Activated naive CD8-positive, alpha-beta T cell treated with anti-CD3 and anti-CD28 coated beads for 36 hours (primary cell): Measurements from ENCODE around the gene ATP6V1G3. TPM values are rescaled to one million over a fixed set of nuclear protein-coding genes. Genes with fewer than 3 reads are reported as not detected.
"Not testable (repeated sequence)": the region's sequence is repeated elsewhere in the genome, so short reads cannot be mapped to it uniquely, and the experiment has no call there.

Experiments used
- DNase-seq: peaks from one replicate; pipeline ENCODE4 v3.0.0; 2021
- H3K27ac Mint-ChIP-seq: one replicate; pipeline ENCODE4 v1.8.0; 2022; ENCODE audit warnings: mild to moderate bottlenecking, moderate library complexity, mixed read lengths
- H3K27me3 Mint-ChIP-seq: one replicate; pipeline ENCODE4 v1.8.0; 2022; ENCODE audit warnings: mild to moderate bottlenecking, mixed read lengths
- H3K36me3 Mint-ChIP-seq: one replicate; pipeline ENCODE4 v1.8.0; 2021; ENCODE audit warnings: mild to moderate bottlenecking, mixed read lengths
- H3K4me1 Mint-ChIP-seq: one replicate; pipeline ENCODE4 v1.8.0; 2021; ENCODE audit warnings: mixed read lengths
- H3K4me3 Mint-ChIP-seq: one replicate; pipeline ENCODE4 v1.8.0; 2022; ENCODE audit warnings: mild to moderate bottlenecking, moderate library complexity, mixed read lengths
- H3K9me3 Mint-ChIP-seq: one replicate; pipeline ENCODE4 v1.8.0; 2022; ENCODE audit warnings: mixed read lengths
- total RNA-seq, 2 experiments: library from RNA; stranded (reverse); gene quantifications; one replicate each; pipeline ENCODE4 v1.2.3, GENCODE V29; 2021

Gene ATP6V1G3, protein sequence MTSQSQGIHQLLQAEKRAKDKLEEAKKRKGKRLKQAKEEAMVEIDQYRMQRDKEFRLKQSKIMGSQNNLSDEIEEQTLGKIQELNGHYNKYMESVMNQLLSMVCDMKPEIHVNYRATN
- not detected for total RNA-seq

DNA sequence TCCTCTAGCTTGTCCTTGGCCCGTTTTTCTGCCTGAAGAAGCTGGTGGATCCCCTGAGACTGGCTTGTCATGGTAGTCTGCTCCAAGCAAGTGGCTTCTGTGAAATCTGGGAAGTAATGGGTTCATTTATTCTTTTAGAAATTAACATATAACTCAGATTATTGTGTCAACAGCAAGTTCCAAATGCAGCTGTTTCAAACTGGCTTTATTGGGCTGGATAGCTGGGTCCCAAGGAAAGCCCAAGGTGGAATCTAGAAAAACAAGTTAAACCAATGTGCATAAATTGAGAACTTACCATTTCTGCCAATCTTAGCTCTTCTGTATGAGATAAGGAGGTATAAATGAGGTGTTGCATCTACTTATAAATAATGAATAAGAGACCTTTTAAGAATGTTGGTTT is at the start of gene ATP6V1G3:
Gene ATP6V1G3 (minus strand): TSS at position 101 of the 400 bp plus-strand sequence. CDS start 30 bp downstream, at position 71.
- H3K4me1 Mint-ChIP-seq = peaks cover 68% of the 10 kb centered on the region
- H3K27me3 Mint-ChIP-seq = no peaks in the 10 kb centered on the region
- peak within 1 kb of the TSS; percentile 90 for H3K27ac Mint-ChIP-seq
- peaks cover 6% of the 10 kb centered on the region for H3K36me3 Mint-ChIP-seq
- no peak for DNase-seq
- H3K4me3 Mint-ChIP-seq = no peak within 1 kb of the TSS
- H3K9me3 Mint-ChIP-seq = peaks cover 7% of the 10 kb centered on the region

DNA sequence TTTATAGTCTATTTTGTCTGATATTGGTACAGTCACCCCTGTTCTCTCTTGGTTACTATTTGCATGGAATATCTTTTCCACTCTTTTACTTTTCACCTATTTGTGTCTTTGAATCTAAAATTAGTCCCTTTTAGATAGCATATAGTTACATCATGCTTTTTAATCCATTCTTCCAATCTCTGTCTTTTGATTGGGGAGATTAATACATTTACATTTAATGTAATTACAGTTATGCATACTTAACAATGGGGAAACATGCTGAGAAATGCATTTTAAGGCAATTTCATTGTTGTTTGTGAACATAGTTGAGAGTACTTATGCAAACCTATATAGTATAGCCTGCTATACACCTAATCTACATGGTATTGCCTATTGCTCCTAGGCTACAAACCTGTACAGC is 48.4 kb upstream of the ATP6V1G3 start:
- Mint-ChIP-seq H3K4me1 (peaks cover 7% of the 10 kb centered on the region), H3K27ac (no peak overlapping the region), H3K4me3 (no peak overlapping the region), H3K27me3 (no peaks in the 10 kb centered on the region), H3K9me3 (peaks cover 36% of the 10 kb centered on the region), H3K36me3 (peaks cover 27% of the 10 kb centered on the region)
- no peak for DNase-seq

DNA sequence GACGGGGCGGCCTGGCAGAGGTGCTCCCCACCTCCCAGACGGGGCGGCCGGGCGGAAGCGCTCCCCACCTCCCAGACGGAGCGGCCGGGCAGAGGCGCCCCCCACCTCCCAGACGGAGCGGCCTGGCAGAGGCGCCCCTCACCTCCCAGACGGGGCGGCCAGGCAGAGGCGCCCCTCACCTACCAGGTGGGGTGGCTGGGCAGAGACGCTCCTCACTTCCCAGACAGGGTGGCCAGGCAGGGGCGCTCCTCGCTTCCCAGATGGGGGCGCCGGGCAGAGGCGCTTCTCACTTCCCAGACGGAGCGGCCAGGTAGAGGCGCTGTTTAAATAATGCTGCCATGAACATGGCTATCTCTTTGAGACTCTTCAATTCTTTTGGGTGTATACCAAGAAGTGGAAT is 43.7 kb upstream of the ATP6V1G3 start:
- Mint-ChIP-seq H3K36me3 (peaks cover 21% of the 10 kb centered on the region), H3K4me3 (no peak overlapping the region), H3K27ac (no peak overlapping the region), H3K27me3 (no peaks in the 10 kb centered on the region), H3K9me3 (peaks cover 30% of the 10 kb centered on the region), H3K4me1 (peaks cover 5% of the 10 kb centered on the region)
- DNase-seq = no peak

DNA sequence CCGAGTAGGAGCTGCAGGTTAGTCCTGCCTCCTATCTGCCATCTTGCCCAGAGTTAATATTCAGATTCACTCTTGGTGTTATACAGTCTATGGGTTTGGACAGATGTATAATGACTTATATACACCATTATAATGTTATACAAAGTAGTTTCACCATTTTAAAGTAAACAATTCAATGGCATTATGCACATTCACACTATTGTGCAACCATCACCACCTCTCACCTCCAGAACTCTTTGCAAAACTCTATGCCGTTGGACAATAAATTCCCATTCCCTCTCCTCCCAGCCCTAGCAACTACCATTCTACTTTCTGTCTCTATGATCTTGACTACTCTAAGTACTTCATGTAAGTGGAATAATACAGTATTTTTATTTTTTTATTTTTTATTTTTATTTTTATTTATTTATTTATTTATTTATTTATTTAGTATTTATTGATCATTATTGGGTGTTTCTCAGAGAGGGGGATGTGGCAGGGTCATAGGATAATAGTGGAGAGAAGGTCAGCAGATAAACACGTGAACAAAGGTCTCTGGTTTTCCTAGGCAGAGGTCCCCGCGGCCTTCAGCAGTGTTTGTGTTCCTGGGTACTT is 42.8 kb upstream of the ATP6V1G3 start:
- Mint-ChIP-seq H3K9me3 (peaks cover 25% of the 10 kb centered on the region), H3K36me3 (peaks cover 17% of the 10 kb centered on the region)
- not testable (repeated sequence) for DNase-seq, H3K4me1 Mint-ChIP-seq, H3K27ac Mint-ChIP-seq, H3K27me3 Mint-ChIP-seq, H3K4me3 Mint-ChIP-seq

- H3K27ac Mint-ChIP-seq = no peak overlapping the region
- H3K27me3 Mint-ChIP-seq = no peaks in the 10 kb centered on the region
- DNase-seq = no peak
- peaks cover 9% of the 10 kb centered on the region for H3K36me3 Mint-ChIP-seq
- H3K9me3 Mint-ChIP-seq = peaks cover 13% of the 10 kb centered on the region
- peaks cover 14% of the 10 kb centered on the region for H3K4me1 Mint-ChIP-seq
- no peak overlapping the region for H3K4me3 Mint-ChIP-seq
Measured at GRCh38 chr1:198577444-198577843, 37.0 kb upstream of the ATP6V1G3 start.

- Mint-ChIP-seq H3K4me1 (peaks cover 14% of the 10 kb centered on the region), H3K4me3 (no peak overlapping the region), H3K27me3 (no peaks in the 10 kb centered on the region), H3K27ac (peak overlapping the region; percentile 6), H3K9me3 (peaks cover 4% of the 10 kb centered on the region), H3K36me3 (no peaks in the 10 kb centered on the region)
- no peak for DNase-seq
Measured at GRCh38 chr1:198575798-198576641, 35.5 kb upstream of the ATP6V1G3 start.

DNA sequence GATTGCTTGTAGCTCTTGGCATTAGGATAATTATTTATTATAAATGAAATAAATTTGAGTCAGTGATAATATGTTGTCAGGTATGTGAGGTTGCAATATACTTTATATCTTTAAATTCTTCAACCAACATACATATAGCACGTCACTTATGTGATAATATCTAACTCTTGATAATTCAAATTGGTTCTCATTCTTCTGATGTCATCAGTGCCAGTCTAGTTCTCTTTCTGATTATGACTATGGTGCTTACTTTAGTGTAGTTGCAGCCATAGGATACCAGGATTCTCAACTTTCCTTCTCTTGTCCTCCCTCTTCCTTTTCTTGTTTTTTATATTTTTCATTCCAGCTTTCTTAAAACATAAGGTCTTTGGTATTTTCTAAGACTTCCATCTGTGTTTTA is 34.8 kb upstream of the ATP6V1G3 start:
- no peak for DNase-seq
- no peaks in the 10 kb centered on the region for H3K27me3 Mint-ChIP-seq
- H3K27ac Mint-ChIP-seq = no peak overlapping the region
- no peak overlapping the region for H3K4me3 Mint-ChIP-seq
- H3K36me3 Mint-ChIP-seq = no peaks in the 10 kb centered on the region
- peaks cover 2% of the 10 kb centered on the region for H3K9me3 Mint-ChIP-seq
- H3K4me1 Mint-ChIP-seq = peaks cover 14% of the 10 kb centered on the region

GRCh38 chr1:198574325-198574724 is 33.8 kb upstream of the ATP6V1G3 start:
- DNase-seq = no peak
- H3K36me3 Mint-ChIP-seq = no peaks in the 10 kb centered on the region
- peaks cover 14% of the 10 kb centered on the region for H3K4me1 Mint-ChIP-seq
- no peaks in the 10 kb centered on the region for H3K27me3 Mint-ChIP-seq
- H3K4me3 Mint-ChIP-seq = no peak overlapping the region
- no peak overlapping the region for H3K27ac Mint-ChIP-seq
- H3K9me3 Mint-ChIP-seq = peaks cover 2% of the 10 kb centered on the region

DNA sequence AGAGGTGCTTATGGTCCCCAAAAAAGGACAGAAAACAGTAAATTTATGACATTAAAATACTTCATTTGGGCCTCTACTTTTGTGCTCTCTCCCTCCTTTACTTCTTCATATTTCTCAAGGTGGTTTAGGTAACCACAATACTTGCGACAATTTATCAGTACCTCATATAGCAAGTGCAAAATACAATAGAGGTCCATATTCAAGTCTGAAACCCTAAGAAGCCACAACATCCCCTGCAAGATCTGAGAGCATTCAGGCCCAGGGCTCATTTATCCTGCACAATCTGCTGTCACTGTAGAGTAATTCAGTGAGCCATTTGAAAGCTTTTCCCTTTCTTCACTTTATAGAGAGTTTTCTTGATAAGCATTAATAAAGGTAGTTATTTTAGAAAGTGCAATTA is 24.2 kb upstream of the ATP6V1G3 start:
- H3K9me3 Mint-ChIP-seq = peaks cover 24% of the 10 kb centered on the region
- peaks cover 25% of the 10 kb centered on the region for H3K36me3 Mint-ChIP-seq
- peaks cover 42% of the 10 kb centered on the region for H3K4me1 Mint-ChIP-seq
- H3K27ac Mint-ChIP-seq = peak overlapping the region; percentile 32
- H3K4me3 Mint-ChIP-seq = no peak overlapping the region
- DNase-seq = no peak
- H3K27me3 Mint-ChIP-seq = no peaks in the 10 kb centered on the region

DNA sequence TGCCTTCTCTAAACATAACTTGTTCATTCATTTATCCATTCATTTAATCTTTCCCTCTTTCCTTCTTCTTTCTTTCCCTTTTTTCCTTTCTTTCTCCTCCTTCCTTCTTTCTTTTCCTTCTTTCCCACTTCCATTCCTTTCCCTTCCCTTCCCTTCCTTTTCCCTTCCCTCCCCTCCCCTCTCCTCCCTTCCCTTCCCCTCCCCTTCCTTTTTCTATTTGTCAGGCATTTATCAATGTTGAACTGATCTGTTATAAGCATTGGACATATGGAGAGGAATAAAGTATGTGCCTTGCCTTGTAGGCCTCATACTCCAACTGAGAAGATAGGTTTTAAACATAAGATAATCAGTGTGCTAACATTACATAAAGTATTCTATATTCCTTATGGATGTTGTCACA is 23.7 kb upstream of the ATP6V1G3 start:
- Mint-ChIP-seq H3K4me1 (peaks cover 43% of the 10 kb centered on the region), H3K4me3 (no peak overlapping the region)

DNA sequence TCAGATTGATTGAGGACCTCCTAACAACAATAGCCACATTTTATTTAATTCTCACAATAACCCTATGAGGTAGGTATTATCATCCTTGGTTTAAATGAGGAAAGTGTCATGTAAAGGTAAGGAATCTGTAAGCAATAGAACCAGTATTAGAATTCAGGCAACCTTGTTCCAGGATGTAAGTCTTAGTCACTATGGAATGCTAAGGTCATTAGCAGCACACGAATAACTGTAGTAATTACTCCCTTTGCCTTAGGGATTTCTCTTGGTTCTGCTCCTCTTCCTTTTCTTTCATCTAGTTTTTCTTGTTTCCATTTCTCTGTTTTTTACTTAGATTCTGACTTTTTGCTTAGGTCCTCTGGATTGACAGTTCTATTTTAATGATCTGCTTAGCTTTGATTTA is 23.1 kb upstream of the ATP6V1G3 start:
- H3K27me3 Mint-ChIP-seq = no peaks in the 10 kb centered on the region
- peaks cover 25% of the 10 kb centered on the region for H3K36me3 Mint-ChIP-seq
- DNase-seq = no peak
- no peak overlapping the region for H3K27ac Mint-ChIP-seq
- peaks cover 48% of the 10 kb centered on the region for H3K4me1 Mint-ChIP-seq
- no peak overlapping the region for H3K4me3 Mint-ChIP-seq
- peaks cover 22% of the 10 kb centered on the region for H3K9me3 Mint-ChIP-seq

More for the DNA sequence above, 23.7 kb upstream of the ATP6V1G3 start:
- peaks cover 25% of the 10 kb centered on the region for H3K36me3 Mint-ChIP-seq
- peak overlapping the region; percentile 9 for H3K27ac Mint-ChIP-seq
- no peaks in the 10 kb centered on the region for H3K27me3 Mint-ChIP-seq
- no peak for DNase-seq
- peaks cover 24% of the 10 kb centered on the region for H3K9me3 Mint-ChIP-seq

- no peaks in the 10 kb centered on the region for H3K27me3 Mint-ChIP-seq
- no peak overlapping the region for H3K27ac Mint-ChIP-seq
- peaks cover 5% of the 10 kb centered on the region for H3K9me3 Mint-ChIP-seq
- H3K4me1 Mint-ChIP-seq = peaks cover 68% of the 10 kb centered on the region
- H3K4me3 Mint-ChIP-seq = no peak overlapping the region
- no peak for DNase-seq
- peaks cover 10% of the 10 kb centered on the region for H3K36me3 Mint-ChIP-seq
Measured at GRCh38 chr1:198560161-198560560, 19.7 kb upstream of the ATP6V1G3 start.

DNA sequence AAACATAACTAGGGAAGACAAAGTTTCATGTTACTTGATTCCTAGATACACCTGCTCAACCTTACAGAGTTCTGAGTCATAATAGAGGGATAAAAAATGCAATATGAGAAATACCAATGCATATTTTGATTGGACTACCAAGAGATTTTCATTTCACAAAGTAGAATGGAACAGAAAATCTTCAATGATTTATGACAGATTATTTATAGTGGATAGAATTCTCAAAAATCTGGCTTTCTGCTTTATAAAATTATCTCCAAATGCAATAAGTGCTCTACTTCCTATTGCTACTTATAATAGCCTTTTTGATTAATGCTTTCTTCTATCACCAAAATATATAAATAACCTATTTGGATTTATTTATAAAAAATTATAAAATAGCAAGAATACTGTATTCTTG is 18.9 kb upstream of the ATP6V1G3 start:
- DNase-seq = no peak
- Mint-ChIP-seq H3K36me3 (peaks cover 9% of the 10 kb centered on the region), H3K9me3 (peaks cover 5% of the 10 kb centered on the region), H3K27me3 (no peaks in the 10 kb centered on the region), H3K27ac (no peak overlapping the region), H3K4me3 (no peak overlapping the region), H3K4me1 (peaks cover 70% of the 10 kb centered on the region)

GRCh38 chr1:198558402-198558801 is 17.9 kb upstream of the ATP6V1G3 start:
- Mint-ChIP-seq H3K4me3 (no peak overlapping the region), H3K27ac (no peak overlapping the region), H3K4me1 (peaks cover 70% of the 10 kb centered on the region), H3K9me3 (peaks cover 5% of the 10 kb centered on the region), H3K36me3 (peaks cover 8% of the 10 kb centered on the region), H3K27me3 (no peaks in the 10 kb centered on the region)
- DNase-seq = no peak

DNA sequence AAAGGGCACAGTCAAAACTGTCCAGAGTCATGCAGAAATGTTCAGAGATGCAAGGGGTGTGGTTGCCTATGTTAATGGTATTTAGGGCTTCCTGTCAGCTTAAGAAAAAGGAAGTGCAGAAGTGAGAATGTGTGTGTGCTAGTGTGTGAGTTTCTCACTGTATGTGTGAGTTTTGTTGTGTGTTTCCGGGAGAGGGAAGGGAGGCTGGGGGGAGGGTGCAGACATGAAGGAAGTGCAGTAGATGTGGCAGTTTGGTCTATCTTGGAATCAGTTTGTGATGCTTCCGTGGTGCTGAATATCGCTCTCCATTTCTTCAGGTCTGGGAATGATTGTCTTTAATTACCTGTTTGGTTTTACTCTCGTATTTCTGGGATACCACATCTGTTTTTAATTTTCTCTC is 16.5 kb upstream of the ATP6V1G3 start:
- Mint-ChIP-seq H3K27ac (peak overlapping the region; percentile 75), H3K27me3 (no peaks in the 10 kb centered on the region), H3K9me3 (peaks cover 1% of the 10 kb centered on the region), H3K4me3 (peak overlapping the region; percentile 71), H3K4me1 (peaks cover 81% of the 10 kb centered on the region), H3K36me3 (peaks cover 5% of the 10 kb centered on the region)
- DNase-seq = peak; percentile 44
